ENCODE measurements around the gene PRKCE. TPM values are rescaled to one million over a fixed set of nuclear protein-coding genes. Genes with fewer than 3 reads are reported as not detected.
A peak's percentile ranks its signal among the peaks of the same experiment; 100 is the strongest.

Gene PRKCE
- total RNA-seq, 1 donor from 2014 or later, result 12.0 TPM

DNA sequence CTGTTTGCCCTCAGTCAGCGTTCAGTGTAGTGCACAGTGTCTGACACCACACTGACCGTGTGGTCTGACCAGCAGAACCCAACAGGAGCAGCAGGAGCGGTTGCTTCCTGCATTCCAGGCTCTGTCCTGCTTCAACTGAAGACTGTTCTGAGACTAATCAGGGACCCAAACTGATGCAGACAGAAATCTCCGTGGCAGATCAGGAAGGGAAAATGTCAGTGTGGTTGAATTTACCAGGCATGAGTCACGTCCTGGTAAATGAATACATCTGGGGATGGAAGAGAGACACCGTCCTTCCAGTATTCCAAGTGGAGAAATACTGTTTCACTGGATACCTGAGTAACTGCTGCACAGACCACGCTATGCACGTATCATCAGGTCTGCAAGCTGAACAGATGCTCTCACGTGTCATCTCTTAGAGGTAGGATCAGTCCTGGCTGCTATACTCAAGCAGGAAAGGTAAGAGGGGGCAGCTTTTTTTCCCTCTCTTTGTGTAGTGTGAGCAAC lies 422.1 kb downstream of the PRKCE start:
- Mint-ChIP-seq H3K4me1 (ENCODE audit: low read depth) (peaks cover 36% of the 10 kb centered on the region), H3K9me3 (ENCODE audit: low read depth) (no peaks in the 10 kb centered on the region), H3K27ac (ENCODE audit: unreplicated experiment) (peak overlapping the region; percentile 99), H3K4me3 (ENCODE audit: unreplicated experiment) (peak overlapping the region; percentile 60), H3K27me3 (ENCODE audit: low read depth) (no peaks in the 10 kb centered on the region), H3K36me3 (ENCODE audit: low read depth) (no peaks in the 10 kb centered on the region)
- no peak for DNase-seq (ENCODE audit: low spot score)
- TF ChIP-seq, protein P1, sequence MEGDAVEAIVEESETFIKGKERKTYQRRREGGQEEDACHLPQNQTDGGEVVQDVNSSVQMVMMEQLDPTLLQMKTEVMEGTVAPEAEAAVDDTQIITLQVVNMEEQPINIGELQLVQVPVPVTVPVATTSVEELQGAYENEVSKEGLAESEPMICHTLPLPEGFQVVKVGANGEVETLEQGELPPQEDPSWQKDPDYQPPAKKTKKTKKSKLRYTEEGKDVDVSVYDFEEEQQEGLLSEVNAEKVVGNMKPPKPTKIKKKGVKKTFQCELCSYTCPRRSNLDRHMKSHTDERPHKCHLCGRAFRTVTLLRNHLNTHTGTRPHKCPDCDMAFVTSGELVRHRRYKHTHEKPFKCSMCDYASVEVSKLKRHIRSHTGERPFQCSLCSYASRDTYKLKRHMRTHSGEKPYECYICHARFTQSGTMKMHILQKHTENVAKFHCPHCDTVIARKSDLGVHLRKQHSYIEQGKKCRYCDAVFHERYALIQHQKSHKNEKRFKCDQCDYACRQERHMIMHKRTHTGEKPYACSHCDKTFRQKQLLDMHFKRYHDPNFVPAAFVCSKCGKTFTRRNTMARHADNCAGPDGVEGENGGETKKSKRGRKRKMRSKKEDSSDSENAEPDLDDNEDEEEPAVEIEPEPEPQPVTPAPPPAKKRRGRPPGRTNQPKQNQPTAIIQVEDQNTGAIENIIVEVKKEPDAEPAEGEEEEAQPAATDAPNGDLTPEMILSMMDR (IDR thresholded peaks at IDR 0.05), result no peak

DNA sequence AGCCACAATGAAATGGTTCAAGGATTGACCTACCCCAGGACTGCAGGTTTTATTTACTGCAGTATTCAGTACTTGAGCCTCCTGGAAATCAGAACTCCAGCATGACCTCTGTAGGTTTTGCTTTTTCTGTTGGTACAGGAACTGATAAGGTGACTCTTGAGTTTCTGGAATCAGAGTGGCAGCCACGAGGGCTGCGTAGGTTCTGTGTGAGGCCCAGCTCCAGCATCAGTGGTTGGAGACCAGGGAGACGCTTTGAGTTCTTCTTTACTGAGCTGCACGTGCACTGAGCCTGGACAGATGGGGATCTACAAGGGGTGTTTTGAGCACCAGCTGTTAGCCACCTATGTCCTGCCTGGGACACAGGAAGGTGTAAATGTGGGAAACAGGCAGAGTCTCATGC lies 423.0 kb downstream of the PRKCE start:
- Mint-ChIP-seq H3K27me3 (ENCODE audit: low read depth) (no peaks in the 10 kb centered on the region), H3K9me3 (ENCODE audit: low read depth) (no peaks in the 10 kb centered on the region), H3K4me1 (ENCODE audit: low read depth) (peaks cover 35% of the 10 kb centered on the region), H3K27ac (ENCODE audit: unreplicated experiment) (no peak overlapping the region), H3K36me3 (ENCODE audit: low read depth) (no peaks in the 10 kb centered on the region), H3K4me3 (ENCODE audit: unreplicated experiment) (no peak overlapping the region)
- TF ChIP-seq, protein P1 (IDR thresholded peaks at IDR 0.05), result no peak
- no peak for DNase-seq (ENCODE audit: low spot score)

DNA sequence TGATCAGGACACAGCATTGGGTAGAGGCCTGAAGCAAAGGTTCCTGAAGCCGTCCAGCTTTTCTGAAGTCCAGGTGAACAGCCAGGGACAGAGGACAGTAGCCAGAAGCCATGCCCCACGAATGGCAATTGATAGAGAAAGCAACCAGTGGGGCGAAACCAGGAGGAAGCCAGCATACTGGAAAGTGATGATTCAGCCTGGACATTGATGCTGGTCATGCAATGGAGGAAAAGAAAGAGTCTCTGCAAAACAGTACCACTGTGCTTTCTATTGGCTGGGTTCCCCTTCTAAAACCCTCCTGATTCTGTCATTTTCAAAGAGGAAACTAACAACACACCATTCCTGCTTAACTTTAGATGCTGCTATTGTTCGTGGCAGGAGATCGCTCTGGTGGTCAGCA lies 424.4 kb downstream of the PRKCE start:
- no peak for DNase-seq (ENCODE audit: low spot score)
- Mint-ChIP-seq H3K4me3 (ENCODE audit: unreplicated experiment) (no peak overlapping the region), H3K4me1 (ENCODE audit: low read depth) (peaks cover 35% of the 10 kb centered on the region), H3K36me3 (ENCODE audit: low read depth) (no peaks in the 10 kb centered on the region), H3K9me3 (ENCODE audit: low read depth) (no peaks in the 10 kb centered on the region), H3K27ac (ENCODE audit: unreplicated experiment) (no peak overlapping the region), H3K27me3 (ENCODE audit: low read depth) (no peaks in the 10 kb centered on the region)
- TF ChIP-seq, protein P1 (IDR thresholded peaks at IDR 0.05), result no peak

DNA sequence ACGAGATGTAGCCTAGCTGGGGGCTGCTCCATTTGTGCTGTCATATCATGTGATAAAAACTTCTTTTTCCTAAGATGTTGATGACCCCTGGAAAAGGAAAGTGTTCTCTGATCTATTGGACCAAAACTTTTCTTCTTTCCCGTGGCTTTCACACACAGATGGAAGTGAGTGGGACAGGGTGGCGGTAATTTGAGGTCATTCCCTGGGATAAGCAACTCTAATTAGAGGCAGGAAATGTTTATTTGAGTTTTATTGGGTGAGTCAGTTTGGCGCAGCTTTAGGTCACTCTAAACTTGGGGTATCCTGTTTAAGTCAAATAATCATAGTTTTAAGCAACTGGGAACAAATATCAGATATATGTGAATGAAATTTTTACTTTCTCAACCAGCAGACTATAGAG lies 424.8 kb downstream of the PRKCE start:
- no peaks in the 10 kb centered on the region for H3K27me3 Mint-ChIP-seq (ENCODE audit: low read depth)
- no peaks in the 10 kb centered on the region for H3K36me3 Mint-ChIP-seq (ENCODE audit: low read depth)
- TF ChIP-seq, protein P1 (IDR thresholded peaks at IDR 0.05), result no peak
- H3K4me3 Mint-ChIP-seq (ENCODE audit: unreplicated experiment), result no peak overlapping the region
- H3K9me3 Mint-ChIP-seq (ENCODE audit: low read depth), result no peaks in the 10 kb centered on the region
- peaks cover 35% of the 10 kb centered on the region for H3K4me1 Mint-ChIP-seq (ENCODE audit: low read depth)
- DNase-seq (ENCODE audit: low spot score), result no peak
- no peak overlapping the region for H3K27ac Mint-ChIP-seq (ENCODE audit: unreplicated experiment)

- H3K4me1 Mint-ChIP-seq (ENCODE audit: low read depth), result peaks cover 29% of the 10 kb centered on the region
- no peak for DNase-seq (ENCODE audit: low spot score)
- H3K4me3 Mint-ChIP-seq (ENCODE audit: unreplicated experiment), result no peak overlapping the region
- no peaks in the 10 kb centered on the region for H3K27me3 Mint-ChIP-seq (ENCODE audit: low read depth)
- no peak overlapping the region for H3K27ac Mint-ChIP-seq (ENCODE audit: unreplicated experiment)
- TF ChIP-seq, protein P1 (IDR thresholded peaks at IDR 0.05), result no peak
- no peaks in the 10 kb centered on the region for H3K9me3 Mint-ChIP-seq (ENCODE audit: low read depth)
- H3K36me3 Mint-ChIP-seq (ENCODE audit: low read depth), result no peaks in the 10 kb centered on the region
These were observed 425.4 kb downstream of the PRKCE start for GRCh38 chr2:46076875-46077274.
